Activated T-helper 1 cell treated with Interleukin-2 at 50 U/mL for 16 hours (primary cell): Measurements from ENCODE around the gene FOXO3.
"Not testable (repeated sequence)": the region's sequence is repeated elsewhere in the genome, so short reads cannot be mapped to it uniquely, and the experiment has no call there.

Experiments
- DNase-seq: peaks from one replicate; pipeline ENCODE4 v3.0.0-alpha.2; 2020; ENCODE audit warnings: low read depth

FOXO3 gene

DNA sequence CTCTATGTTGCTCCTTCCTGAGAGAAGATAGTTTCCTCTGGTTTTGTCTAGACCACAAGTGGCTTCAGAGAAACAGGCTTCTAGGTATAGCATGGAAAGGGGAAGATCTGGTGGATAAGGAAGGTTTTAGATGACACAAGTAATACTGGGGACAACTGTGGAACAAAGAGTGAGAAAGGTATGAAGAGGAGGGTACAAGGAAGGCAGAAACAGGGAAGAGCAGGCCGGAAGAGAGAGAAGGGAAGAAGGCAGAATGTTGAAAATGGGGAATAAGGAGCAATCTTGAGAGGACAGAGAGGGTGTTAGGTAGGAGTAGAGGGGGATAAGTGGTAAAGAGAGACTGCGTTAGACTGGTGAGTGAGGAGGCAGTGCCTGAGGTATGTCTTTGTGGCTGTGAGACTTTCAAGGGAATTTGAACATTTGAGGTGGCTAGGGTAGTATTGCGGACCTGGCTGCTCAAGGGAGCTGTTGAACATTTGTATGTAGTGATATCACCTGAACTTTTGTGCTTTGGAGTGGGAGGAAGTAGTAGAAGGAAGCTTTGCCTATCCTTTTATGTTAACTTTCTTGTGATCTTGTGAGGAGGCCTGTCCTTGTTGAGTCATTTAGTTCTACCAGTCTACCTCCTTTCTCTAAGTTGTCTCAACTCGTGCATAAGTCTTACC lies 69.5 kb downstream of the FOXO3 start:
- DNase-seq = no peak

DNA sequence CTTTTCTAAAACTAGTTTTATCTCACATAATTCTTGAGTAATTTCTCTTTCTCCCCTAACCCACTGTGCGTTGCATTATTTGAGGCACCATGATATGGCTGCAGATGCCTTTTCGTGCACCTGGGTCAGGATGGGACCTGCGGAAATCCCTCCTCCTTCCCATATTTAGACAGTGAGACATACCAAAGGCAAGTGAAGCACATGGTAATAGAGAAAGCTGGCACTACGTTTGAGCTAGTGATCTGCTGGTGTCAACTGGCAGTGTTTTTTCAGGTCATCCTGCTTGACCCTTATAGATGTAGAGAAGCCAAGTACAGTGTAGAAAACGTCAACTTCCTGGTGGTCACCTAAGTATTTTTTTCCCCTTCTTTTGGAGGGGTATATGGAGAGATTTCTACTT lies 71.7 kb downstream of the FOXO3 start:
- no peak for DNase-seq

- no peak for DNase-seq
Observed at GRCh38 chr6:108633436-108633835, 72.7 kb downstream of the FOXO3 start.

DNA sequence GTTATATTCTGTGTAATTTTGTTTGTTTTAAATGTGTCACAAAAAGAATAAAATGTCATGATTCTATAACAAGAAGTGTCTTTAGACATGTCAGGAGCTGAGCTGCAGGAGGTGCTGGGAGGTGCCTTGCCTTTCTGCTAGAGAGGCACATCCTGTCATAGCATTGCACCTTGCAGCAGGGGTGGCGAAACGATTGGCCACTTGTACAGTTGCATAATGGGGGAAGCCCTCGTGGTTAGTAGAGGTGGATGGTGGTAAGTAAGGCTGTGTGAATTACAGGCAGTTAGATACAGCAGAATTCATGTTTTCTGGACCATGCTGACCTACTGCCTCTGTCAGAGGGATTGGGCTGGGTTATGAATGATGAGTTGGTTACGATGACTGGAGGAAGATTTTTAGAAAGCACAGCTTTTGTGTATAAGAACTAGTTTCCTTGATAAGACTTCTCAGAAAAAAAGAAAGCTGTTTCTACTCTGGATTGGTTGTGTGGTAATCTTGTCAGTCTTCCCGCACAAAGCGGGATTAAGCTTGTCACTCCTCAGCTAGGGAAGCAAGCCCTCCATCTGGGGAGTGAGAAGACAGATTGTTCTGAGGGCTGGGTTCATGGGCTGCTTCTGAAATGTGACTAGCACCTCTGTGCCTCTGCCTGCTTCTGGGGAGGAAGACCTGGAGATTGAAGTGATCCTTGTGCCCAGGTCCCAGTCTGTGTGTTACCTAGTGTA lies 74.9 kb downstream of the FOXO3 start:
- DNase-seq = no peak

DNA sequence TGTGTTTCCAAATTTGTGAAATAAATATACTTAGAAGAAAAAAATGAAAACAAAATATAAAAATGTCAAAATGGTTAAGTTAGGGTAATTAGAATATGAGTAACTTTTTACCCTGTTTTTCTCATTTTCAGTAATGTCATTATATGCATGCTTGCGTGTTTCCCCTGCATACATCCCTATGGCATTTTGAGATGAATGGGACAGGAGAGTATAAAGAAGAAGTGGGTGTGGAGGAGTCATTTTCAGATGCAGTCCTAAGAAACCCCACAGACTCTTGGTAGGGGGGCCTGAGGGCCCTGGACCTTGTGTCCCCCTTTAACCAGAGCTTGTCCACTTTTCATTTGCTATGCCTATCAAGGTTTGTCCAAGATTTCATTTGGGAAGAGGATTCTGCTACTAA lies 77.2 kb downstream of the FOXO3 start:
- no peak for DNase-seq

GRCh38 chr6:108638993-108639392 lies 78.3 kb downstream of the FOXO3 start:
- no peak for DNase-seq

- DNase-seq = no peak
Observed at GRCh38 chr6:108640104-108640503, 79.4 kb downstream of the FOXO3 start.

DNA sequence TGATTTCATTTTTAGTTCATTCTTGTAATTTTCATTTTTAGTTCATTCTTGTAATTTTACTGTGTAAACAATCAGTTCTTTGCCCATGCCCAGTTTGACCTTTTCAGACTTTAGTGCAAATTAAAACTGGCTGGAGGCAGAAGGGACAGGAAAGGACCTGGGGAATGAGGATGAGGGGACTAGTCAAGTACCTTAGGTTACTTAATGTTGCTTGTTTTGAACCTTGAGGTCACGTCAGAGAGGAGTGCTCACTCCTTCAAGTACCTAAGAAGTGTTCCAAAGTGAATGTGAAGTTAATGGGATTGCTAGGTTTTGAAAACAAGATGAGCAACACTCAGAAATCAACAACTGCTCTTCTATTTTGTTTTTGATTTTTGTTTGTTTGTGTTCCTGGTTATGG lies 82.5 kb downstream of the FOXO3 start:
- DNase-seq = no peak

- no peak for DNase-seq
Observed at GRCh38 chr6:108644252-108644651, 83.5 kb downstream of the FOXO3 start.

DNA sequence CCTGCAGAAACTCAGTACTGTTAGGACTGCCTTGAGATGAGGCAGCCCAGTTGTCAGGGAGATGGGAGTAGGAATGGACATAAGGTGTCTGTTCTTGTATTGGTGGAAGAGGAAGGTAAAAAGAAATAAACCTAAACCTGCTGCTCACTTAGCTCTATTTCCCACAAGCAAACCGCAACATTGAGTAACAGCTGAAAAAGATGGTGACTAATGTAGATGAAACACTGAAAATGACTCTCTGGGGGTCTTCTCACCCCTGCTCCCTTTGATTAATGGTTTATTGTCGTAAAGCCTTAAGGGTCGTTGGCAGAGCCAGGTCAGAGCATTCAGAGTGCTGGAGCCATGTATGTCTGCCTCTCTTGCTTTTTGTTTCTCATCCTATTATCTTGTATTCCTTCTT lies 87.5 kb downstream of the FOXO3 start:
- DNase-seq = no peak

DNA sequence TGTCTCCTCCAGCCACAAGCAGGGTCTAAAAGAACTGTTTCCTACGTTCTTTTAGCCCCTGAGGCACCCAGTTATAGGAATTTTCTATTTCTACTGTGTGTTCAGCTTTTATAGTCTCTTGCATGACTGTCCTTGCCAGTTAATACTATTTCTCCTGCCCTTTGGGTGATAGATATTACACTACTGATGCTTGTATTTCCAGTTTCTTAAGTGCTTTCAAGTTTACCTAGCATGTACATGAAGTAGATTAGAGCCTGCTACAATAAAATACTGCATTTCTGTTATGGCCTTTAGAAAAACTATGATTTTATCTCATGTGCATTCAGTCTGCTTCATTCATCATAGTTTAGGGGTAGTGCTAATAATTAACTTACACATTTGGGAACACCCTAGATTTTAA lies 89.6 kb downstream of the FOXO3 start:
- DNase-seq = no peak

DNA sequence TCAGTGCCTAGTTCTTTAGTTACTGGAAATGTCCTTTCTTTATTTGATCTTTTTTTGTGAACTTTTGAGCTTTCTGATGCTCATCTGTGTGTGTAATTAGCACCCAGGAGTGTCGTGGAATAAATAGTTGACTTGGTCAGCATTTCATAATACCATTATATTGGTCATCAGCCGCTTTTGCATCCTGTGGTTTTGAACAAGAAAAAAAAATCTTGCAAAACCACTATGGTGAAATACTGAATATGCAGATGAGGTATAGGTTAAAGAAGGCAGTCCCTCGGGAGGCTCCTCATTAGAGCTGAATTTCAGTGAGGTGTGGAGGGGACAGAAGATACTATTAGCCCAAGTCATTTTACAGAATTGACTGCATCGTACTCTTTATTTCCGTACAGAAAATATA lies 90.1 kb downstream of the FOXO3 start:
- no peak for DNase-seq

- DNase-seq = no peak
Observed at GRCh38 chr6:108651340-108652227, 90.9 kb downstream of the FOXO3 start.

GRCh38 chr6:108652375-108652774 lies 91.7 kb downstream of the FOXO3 start:
- no peak for DNase-seq

GRCh38 chr6:108653949-108654348 lies 93.2 kb downstream of the FOXO3 start:
- no peak for DNase-seq

DNA sequence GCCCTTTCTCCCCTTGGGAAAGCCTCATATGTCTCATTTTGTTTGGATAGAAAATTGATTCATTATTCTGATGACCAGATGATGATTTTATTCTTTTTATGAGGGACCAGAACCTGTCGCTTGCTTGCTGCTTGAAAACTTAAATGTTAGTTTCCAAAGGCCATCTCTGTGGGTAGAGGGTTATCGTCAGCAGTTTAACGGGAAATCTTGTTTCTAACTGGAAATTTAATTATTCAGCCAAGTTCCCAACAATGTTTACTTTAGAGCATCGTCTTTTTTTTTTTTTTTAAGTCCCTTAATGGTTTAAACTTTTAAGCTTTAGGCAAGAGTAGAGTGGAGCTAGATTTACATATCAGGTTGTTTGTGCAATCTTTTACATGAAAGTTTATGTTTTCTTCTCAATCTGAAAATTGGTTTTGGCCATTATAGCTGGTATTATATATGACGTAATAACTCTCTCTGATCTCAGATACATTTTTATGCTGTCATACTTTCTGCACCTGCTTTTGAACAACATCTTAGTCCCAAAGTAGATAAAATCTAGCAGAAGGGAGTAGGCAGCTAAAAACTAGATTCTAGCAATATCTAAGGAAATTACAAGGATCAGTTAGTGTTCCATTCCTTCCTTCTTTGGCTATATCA lies 93.9 kb downstream of the FOXO3 start:
- no peak for DNase-seq

GRCh38 chr6:108655806-108656651 lies 95.3 kb downstream of the FOXO3 start:
- DNase-seq = no peak

DNA sequence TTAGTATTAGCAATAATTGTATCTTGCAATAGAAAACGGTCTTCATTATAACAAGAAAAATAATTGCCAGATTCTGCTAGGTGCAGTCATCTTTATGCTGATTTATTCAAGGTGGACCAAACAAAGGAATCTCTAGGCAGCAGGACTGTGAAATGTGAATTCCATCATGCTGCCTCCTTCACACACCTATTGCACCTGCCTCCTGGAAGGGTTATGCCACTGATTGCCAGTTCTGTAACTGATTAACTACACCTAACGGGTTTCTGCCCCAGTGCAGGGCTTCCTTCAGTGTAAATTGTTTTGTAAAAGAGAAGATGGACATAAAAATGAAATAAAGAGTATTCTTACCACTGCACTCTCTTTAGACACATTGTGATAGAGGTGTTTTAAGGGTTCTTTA lies 96.1 kb downstream of the FOXO3 start:
- DNase-seq = no peak

DNA sequence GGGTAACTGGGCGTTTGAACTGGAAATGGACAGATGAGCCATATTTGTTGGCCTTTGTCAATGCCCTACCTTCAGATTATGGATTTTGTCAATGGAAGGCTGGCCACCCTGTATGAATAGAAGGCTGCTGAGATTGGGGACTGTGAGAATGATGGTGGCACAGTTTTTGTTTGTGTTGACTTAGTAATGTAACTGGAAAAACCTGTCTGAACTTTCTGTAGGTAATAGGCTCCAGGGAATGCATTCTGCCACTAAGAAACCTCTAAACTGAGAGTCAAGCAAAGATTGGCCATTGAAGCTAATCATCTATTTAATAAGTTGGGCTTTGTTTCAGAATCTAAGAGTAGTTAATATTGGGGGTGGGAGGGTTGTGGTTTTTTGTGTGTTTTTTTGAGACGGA lies 97.5 kb downstream of the FOXO3 start:
- no peak for DNase-seq

DNA sequence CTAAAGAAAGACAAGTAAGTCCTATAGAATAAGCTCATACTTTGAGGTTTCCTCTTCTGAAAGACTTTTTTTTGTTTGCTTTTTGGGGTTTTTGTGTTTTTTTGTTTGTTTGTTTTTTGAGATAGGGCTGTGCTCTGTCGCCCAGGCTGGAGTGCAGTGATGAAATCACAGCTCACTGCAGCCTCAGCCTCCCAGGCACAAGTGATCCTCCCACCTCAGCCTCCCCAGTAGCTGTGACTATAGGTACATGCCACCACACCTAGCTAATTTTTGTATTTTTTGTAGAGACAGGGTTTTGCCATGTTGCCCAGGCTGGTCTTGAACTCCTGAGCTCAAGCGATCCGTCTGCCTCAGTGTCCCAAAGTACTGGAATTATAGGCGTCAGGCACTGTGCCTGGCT lies 98.1 kb downstream of the FOXO3 start:
- DNase-seq = not testable (repeated sequence)

DNA sequence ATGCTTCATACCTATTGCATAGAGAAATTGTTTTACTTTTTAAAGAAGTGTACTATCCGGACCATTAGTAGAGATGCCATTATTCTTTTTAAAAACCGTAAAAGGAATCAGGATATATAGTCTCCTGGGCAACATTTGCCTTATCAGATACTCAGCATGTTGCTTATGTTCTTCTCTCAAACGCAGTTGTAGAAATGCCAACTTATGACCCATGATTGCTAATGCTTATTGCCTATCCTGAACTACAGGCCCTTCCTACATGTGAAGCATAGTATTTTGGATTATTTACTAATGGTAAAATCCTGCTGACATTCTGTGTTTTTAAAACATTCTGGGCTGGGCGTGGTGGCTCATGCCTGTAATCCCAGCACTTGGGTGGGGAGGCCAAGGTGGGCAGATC lies 99.5 kb downstream of the FOXO3 start:
- no peak for DNase-seq

DNA sequence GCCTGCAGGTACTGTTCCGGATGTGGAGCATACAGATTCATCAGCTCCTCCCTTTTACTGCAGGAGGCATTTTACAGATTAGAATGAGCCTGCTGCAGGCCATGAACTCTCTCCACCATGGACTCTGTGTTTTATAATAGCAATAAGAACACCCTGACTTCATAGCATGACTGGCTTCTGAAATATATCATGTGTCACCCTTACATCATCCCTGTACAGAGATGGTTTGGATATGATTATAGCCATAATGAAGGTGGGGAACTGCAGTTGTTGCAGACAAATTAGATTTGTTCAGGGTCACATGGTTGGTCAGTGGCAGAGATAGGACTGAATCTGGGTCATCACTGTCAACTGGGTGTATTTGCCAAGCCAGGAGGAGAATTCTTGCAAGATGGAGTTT lies 100.7 kb downstream of the FOXO3 start:
- no peak for DNase-seq
